ENCODE measurements around the gene PCLAF.
"Not testable (repeated sequence)": the region's sequence is repeated elsewhere in the genome, so short reads cannot be mapped to it uniquely, and the experiment has no call there.

Gene PCLAF

GRCh38 chr15:64361259-64361658 is 20.0 kb downstream of the PCLAF start:
- no peak for DNase-seq (ENCODE audit: low spot score)

- DNase-seq (ENCODE audit: low spot score) = no peak
These were observed 24.6 kb downstream of the PCLAF start for GRCh38 chr15:64356710-64357040.

- peak; percentile 94 for DNase-seq (ENCODE audit: low spot score)
These were observed 25.1 kb downstream of the PCLAF start, which contains the start of gene CSNK1G1 for GRCh38 chr15:64355944-64356709. Gene CSNK1G1 (minus strand): TSS chr15:64356173. CDS start chr15:64300499, 55,674 bp downstream.

GRCh38 chr15:64355348-64355943 is 25.8 kb downstream of the PCLAF start:
- no peak for DNase-seq (ENCODE audit: low spot score)

GRCh38 chr15:64354688-64355344 is 26.4 kb downstream of the PCLAF start:
- DNase-seq (ENCODE audit: low spot score) = no peak

- DNase-seq (ENCODE audit: low spot score) = no peak
These were observed 30.0 kb downstream of the PCLAF start for GRCh38 chr15:64351265-64351664.

- DNase-seq (ENCODE audit: low spot score) = no peak
These were observed 31.9 kb downstream of the PCLAF start for GRCh38 chr15:64349375-64349774.

GRCh38 chr15:64348455-64348854 is 32.8 kb downstream of the PCLAF start:
- no peak for DNase-seq (ENCODE audit: low spot score)

- not testable (repeated sequence) for DNase-seq (ENCODE audit: low spot score)
These were observed 35.0 kb downstream of the PCLAF start for GRCh38 chr15:64346242-64346641.

GRCh38 chr15:64344651-64345294 is 36.5 kb downstream of the PCLAF start:
- DNase-seq (ENCODE audit: low spot score) = no peak

- no peak for DNase-seq (ENCODE audit: low spot score)
These were observed 37.4 kb downstream of the PCLAF start for GRCh38 chr15:64343841-64344240.

- no peak for DNase-seq (ENCODE audit: low spot score)
These were observed 38.0 kb downstream of the PCLAF start for GRCh38 chr15:64343222-64343621.

- DNase-seq (ENCODE audit: low spot score) = no peak
These were observed 39.3 kb downstream of the PCLAF start for GRCh38 chr15:64341961-64342360.

- no peak for DNase-seq (ENCODE audit: low spot score)
These were observed 40.9 kb downstream of the PCLAF start for GRCh38 chr15:64340355-64340754.

- no peak for DNase-seq (ENCODE audit: low spot score)
These were observed 43.5 kb downstream of the PCLAF start for GRCh38 chr15:64337761-64338160.

GRCh38 chr15:64333986-64334929 is 47.0 kb downstream of the PCLAF start:
- no peak for DNase-seq (ENCODE audit: low spot score)

- DNase-seq (ENCODE audit: low spot score) = no peak
These were observed 47.7 kb downstream of the PCLAF start for GRCh38 chr15:64333516-64333915.

GRCh38 chr15:64331668-64332067 is 49.6 kb downstream of the PCLAF start:
- DNase-seq (ENCODE audit: low spot score) = not testable (repeated sequence)

- DNase-seq (ENCODE audit: low spot score) = not testable (repeated sequence)
These were observed 54.3 kb downstream of the PCLAF start for GRCh38 chr15:64326975-64327374.

GRCh38 chr15:64326458-64326857 is 54.8 kb downstream of the PCLAF start:
- not testable (repeated sequence) for DNase-seq (ENCODE audit: low spot score)

- no peak for DNase-seq (ENCODE audit: low spot score)
These were observed 56.9 kb downstream of the PCLAF start for GRCh38 chr15:64324165-64324877.

Data from activated CD4-positive, alpha-beta T cell treated with anti-CD3 and anti-CD28 coated beads, Interleukin-2, Interleukin-4, amounts not matched to agents 100 ng/mL and 50 ng/mL, durations not matched to agents 16 hours and 8 hours (primary cell).